MM.1S (cell line): ENCODE measurements around the gene GRHPR.

Source experiments
- EZH2 ChIP-seq: fragments of 300-600 bp; sonication (generic); optimal IDR thresholded peaks from 2 replicates; pipeline ENCODE3; 2017; ENCODE audit warnings: low read depth, mild to moderate bottlenecking, antibody characterized with exemption, low read length, mixed read lengths
- EZH2phosphoT487 ChIP-seq: fragments of 300-600 bp; sonication (generic); IDR thresholded peaks from 2 replicates; pipeline ENCODE4 v1.6.1; 2018; ENCODE audit warnings: antibody characterized with exemption, low read length
- TF ChIP-seq, protein P1 (sequence below): fragments of 300-600 bp; sonication (generic); IDR thresholded peaks from 2 replicates; pipeline ENCODE4 v1.5.1; 2016; ENCODE audit warnings: antibody characterized with exemption, low read length, mixed read lengths

DNA sequence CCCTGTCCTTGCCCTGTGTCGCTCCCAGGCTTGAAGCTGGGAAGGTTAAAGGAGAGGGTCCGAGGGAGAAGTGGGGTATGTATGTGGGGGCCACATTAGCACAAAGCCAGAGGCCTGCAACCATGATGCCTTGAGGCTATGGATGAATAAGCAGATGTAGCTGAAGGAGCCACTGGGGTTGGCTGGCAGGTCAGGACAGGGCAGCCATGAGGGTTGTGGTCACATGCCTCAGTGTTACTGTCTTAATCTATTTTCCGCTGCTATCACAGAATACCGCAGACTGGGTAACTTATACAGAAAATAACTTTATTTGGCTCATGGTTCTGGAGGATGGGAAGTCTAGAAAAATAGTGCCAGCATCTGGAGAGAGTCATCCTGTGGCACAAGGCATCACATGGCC, 9.2 kb upstream of the GRHPR start:
- TF ChIP-seq, protein P1, sequence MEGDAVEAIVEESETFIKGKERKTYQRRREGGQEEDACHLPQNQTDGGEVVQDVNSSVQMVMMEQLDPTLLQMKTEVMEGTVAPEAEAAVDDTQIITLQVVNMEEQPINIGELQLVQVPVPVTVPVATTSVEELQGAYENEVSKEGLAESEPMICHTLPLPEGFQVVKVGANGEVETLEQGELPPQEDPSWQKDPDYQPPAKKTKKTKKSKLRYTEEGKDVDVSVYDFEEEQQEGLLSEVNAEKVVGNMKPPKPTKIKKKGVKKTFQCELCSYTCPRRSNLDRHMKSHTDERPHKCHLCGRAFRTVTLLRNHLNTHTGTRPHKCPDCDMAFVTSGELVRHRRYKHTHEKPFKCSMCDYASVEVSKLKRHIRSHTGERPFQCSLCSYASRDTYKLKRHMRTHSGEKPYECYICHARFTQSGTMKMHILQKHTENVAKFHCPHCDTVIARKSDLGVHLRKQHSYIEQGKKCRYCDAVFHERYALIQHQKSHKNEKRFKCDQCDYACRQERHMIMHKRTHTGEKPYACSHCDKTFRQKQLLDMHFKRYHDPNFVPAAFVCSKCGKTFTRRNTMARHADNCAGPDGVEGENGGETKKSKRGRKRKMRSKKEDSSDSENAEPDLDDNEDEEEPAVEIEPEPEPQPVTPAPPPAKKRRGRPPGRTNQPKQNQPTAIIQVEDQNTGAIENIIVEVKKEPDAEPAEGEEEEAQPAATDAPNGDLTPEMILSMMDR = no peak
- TF ChIP-seq EZH2phosphoT487 = no peak
- no peak for TF ChIP-seq EZH2
